WTC11 (cell line): Measurements from ENCODE around the gene RWDD1.

Source experiments
- CBFB ChIP-seq: sonication (generic); formaldehyde crosslinking; IDR thresholded peaks from 2 replicates; pipeline ENCODE4 v1.8.1; 2022; ENCODE audit warnings: mild to moderate bottlenecking, low read depth, missing genetic modification reagents
- CTCF ChIP-seq: fragments of 200-600 bp; IDR thresholded peaks from 2 replicates; pipeline ENCODE4 v1.8.0; 2022; ENCODE audit warnings: antibody characterized with exemption
- FOXK1 ChIP-seq: sonication (generic); formaldehyde crosslinking; IDR thresholded peaks from 2 replicates; pipeline ENCODE4 v1.8.0; 2022; ENCODE audit warnings: mild to moderate bottlenecking, moderate library complexity, missing genetic modification reagents
- NFE2L1 ChIP-seq: sonication (generic); formaldehyde crosslinking; IDR thresholded peaks from 2 replicates; pipeline ENCODE4 v1.8.1; 2023; ENCODE audit warnings: missing genetic modification reagents
- NFYB ChIP-seq: sonication (generic); formaldehyde crosslinking; conservative IDR thresholded peaks from 2 replicates; pipeline ENCODE4 v1.8.0; 2022; ENCODE audit warnings: low read depth, missing genetic modification reagents
- SP1 ChIP-seq: sonication (generic); formaldehyde crosslinking; conservative IDR thresholded peaks from 2 replicates; pipeline ENCODE4 v1.8.1; 2022; ENCODE audit warnings: missing genetic modification reagents
- ZNF396 ChIP-seq: fragments of 250-450 bp; sonication (Bioruptor Pico); IDR thresholded peaks from 2 replicates; pipeline ENCODE4 v1.8.0; 2021; ENCODE audit warnings: mild to moderate bottlenecking, moderate library complexity, borderline replicate concordance
- TF ChIP-seq, protein P1 (sequence below): fragments of 250-450 bp; sonication (Bioruptor Pico); IDR thresholded peaks from 2 replicates; pipeline ENCODE4 v2.1.2; 2022; ENCODE audit warnings: mild to moderate bottlenecking, moderate library complexity
- TF ChIP-seq, protein P2 (sequence below): sonication (generic); formaldehyde crosslinking; IDR thresholded peaks from 2 replicates; pipeline ENCODE4 v1.8.0; 2023; ENCODE audit warnings: missing genetic modification reagents

GRCh38 chr6:116631379-116631990 is 60.2 kb downstream of the RWDD1 start:
- TF ChIP-seq SP1 (CRISPR knock-in tag) (no peak), CBFB (CRISPR knock-in tag) (no peak), NFYB (no peak), CTCF (no peak), NFE2L1 (no peak), FOXK1 (CRISPR knock-in tag) (no peak), ZNF396 (CRISPR knock-in tag) (no peak)
- TF ChIP-seq, protein P1, sequence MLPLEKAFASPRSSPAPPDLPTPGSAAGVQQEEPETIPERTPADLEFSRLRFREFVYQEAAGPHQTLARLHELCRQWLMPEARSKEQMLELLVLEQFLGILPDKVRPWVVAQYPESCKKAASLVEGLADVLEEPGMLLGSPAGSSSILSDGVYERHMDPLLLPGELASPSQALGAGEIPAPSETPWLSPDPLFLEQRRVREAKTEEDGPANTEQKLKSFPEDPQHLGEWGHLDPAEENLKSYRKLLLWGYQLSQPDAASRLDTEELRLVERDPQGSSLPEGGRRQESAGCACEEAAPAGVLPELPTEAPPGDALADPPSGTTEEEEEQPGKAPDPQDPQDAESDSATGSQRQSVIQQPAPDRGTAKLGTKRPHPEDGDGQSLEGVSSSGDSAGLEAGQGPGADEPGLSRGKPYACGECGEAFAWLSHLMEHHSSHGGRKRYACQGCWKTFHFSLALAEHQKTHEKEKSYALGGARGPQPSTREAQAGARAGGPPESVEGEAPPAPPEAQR (CRISPR knock-in tag): no peak
- TF ChIP-seq, protein P2, sequence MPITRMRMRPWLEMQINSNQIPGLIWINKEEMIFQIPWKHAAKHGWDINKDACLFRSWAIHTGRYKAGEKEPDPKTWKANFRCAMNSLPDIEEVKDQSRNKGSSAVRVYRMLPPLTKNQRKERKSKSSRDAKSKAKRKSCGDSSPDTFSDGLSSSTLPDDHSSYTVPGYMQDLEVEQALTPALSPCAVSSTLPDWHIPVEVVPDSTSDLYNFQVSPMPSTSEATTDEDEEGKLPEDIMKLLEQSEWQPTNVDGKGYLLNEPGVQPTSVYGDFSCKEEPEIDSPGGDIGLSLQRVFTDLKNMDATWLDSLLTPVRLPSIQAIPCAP: no peak
